NK-92 treated with Interleukin-12 subunit alpha and Interleukin-12 subunit beta, amount 100 ng/mL, for 24 hours (cell line): ENCODE measurements around the gene AZU1.
"Not testable (repeated sequence)": the region's sequence is repeated elsewhere in the genome, so short reads cannot be mapped to it uniquely, and the experiment has no call there.

Source experiments
- DNase-seq: peaks from one replicate; lab custom pipeline; 2025; lab: John Stamatoyannopoulos, UW

Gene AZU1

DNA sequence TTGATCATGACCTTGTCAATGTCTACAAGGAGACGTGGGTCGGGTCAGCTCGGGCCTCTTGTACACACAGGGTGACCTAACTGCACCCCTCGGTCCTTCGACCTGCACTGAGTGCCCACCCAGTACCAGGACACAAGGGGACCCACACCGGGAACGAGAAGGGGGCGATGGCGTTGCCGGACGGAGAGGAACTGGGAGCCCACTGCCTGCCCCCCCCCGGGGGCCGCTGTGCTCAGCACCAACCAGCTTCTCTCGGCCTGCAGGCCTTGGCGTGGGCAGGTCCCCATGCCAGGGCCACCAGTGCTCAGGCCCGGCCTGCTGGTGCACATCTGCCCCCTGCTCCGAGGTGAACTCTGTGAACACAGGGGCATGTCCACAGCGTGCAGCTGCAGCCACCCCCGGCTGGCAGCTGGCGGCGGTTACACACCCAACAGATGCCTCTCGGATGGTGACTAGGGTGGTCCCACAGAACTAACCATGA lies 46.0 kb downstream of the AZU1 start:
- DNase-seq, result no peak

DNA sequence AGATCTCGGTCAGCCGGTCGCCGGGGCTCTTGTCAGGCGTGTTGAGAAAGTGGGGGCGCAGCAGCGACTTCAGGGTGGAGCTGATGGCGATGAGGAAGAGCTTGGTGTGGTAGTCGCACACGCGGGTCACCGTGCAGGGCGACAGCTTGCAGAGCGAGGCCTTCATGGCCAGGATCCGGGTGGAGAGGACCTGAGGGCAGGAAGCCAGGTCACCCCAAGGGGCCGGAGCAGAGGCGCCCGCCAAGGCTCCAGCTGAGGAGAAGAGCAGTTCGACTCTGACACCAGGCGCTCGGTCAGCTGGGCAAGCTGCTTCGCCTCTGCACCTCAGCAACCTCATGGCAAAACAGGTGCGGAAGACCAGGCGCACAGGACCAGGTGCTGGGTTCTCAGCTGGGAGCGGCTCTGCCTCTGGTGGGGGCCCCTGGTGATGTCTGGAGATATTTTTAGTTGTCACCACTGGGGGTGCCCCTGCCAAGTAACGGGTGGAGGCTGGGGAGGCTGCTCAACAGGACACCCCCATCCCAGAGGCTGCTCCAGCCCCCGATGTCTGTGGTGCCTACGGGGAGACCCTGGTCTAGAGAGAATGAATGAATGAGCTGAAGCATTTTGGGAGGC lies 47.7 kb downstream of the AZU1 start:
- no peak for DNase-seq

GRCh38 chr19:876089-876488 lies 48.5 kb downstream of the AZU1 start:
- no peak for DNase-seq

GRCh38 chr19:876780-877314 lies 49.2 kb downstream of the AZU1 start:
- DNase-seq, result no peak

GRCh38 chr19:877992-878660 lies 50.5 kb downstream of the AZU1 start:
- DNase-seq, result not testable (repeated sequence)

DNA sequence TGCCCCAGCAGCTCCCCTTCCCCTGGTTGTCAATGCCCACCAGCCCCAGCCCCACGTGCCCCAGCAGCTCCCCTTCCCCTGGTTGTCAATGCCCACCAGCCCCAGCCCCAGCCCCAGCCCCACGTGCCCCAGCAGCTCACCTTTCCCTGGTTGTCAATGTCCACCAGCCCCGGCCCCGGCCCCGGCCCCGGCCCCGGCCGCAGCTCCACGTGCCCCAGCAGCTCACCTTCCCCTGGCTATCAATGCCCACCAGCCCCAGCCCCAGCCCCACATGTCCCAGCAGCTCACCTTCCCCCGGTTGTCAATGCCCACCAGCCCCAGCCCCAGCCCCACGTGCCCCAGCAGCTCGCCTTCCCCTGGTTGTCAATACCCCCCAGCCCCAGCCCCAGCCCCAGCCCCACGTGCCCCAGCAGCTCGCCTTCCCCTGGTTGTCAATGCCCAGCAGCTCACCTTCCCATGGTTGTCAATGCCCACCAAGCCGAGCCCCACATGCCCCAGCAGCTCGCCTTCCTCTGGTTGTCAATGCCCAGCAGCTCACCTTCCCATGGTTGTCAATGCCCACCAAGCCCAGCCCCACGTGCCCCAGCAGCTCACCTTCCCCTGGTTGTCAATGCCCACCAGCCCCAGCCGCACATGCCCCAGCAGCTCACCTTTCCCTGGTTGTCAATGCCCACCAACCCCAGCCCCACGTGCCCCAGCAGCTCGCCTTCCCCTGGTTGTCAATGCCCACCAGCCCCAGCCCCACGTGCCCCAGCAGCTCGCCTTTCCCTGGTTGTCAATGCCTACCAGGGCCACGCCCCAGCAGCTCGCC lies 51.3 kb downstream of the AZU1 start:
- not testable (repeated sequence) for DNase-seq

DNA sequence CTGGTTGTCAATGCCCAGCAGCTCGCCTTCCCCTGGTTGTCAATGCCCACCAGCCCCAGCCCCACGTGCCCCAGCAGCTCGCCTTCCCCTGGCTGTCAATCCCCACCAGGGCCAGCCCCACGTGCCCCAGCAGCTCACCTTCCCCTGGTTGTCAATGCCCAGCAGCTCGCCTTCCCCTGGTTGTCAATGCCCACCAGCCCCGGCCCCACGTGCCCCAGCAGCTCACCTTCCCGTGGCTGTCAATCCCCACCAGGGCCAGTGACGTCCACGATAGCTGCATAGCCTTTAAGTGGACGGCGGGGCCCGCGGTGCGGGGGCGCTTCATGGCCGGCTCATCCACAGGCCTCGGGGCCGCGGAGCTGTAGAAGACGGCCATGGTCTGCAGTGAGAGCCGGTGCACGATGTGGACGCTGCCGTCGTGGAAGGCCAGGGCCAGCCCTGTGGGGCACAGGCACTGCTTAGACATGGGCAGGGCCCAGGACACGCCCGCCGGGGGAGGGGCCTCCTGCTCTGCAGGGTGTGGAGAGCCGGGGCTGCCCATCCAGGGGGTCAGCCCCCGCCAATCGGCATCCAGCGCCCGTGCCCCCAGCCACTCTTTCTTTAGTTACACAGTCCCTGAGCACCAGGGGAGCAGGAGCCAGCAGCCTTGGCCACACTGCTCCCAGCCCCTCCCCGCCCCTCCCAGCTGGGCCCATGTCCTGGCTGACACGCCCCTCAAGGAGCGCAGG lies 52.2 kb downstream of the AZU1 start:
- DNase-seq, result no peak
